ENCODE measurements around the gene IQSEC1.

Gene IQSEC1

GRCh38 chr3:13106308-13107001, 33.2 kb upstream of the IQSEC1 start:
- DNase-seq (ENCODE audit: low read depth) = no peak

DNA sequence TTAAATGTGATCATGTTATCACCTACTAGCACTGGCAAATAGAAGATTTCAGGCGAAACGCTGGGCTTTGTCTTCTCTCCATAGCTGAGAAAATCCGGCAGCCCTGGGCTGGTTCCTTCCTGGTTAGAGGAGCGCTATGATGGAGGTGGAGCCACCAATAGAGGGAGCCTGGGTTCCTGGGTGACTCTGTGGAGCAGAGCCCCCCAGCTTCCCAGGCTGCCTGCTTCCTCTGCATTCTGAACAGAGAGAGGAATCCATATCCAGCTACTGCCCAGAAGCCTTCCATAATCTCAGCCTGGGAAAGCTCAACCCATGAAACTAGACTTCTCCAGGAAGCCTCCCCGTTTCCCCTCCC, 32.6 kb upstream of the IQSEC1 start:
- no peak for DNase-seq (ENCODE audit: low read depth)

- DNase-seq (ENCODE audit: low read depth) = no peak
Observed at GRCh38 chr3:13105181-13105895, 32.1 kb upstream of the IQSEC1 start.

DNA sequence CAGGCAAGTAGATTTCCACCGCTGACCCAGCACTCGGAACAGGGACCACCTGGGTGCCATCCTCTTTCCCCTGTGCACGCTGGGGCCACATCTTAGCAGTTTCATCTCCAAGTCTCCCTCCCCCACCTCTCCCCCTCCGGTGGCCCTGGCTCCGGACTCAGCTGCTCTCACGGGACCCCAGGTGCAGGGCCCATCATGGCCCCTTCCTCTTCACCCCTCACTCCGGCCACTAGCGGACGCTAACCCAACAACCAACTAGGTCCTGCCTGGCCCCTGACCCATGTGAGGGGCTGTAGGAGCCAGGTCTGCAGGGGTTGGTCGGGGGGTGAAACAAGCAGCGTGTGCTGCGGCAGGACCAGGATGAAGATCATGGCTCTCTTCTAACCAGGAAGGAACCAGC, 31.3 kb upstream of the IQSEC1 start:
- no peak for DNase-seq (ENCODE audit: low read depth)

DNA sequence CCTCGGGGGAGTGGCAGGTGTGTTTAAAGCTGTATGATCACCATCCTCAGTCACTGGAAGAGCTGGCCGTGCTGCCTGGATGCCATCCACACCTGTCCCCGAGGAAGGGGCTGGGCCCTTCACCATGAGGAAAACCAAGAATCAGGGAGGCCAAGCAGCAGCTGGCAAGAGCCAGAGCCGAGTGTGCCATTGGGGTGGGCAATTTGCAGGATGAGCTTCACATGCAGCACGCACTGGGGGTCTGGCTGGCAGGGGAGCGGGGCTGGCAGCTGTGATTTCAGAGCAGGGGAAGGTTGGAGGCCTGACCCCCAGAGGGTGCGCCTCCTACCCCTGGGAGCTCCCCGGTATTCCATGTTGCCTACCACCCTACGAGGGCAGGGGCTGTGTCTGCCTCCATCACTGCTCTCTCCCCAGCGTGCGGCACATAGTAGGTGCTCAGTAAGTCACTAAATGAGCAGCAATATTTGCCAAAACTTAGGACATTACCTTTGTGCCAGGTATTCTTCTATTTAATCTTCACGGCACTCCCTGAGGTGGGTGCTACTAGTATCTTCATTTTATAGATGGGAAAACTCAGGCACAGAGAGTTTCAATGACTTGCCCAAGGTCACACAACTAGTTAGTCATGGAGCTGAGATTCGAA, 30.3 kb upstream of the IQSEC1 start:
- no peak for DNase-seq (ENCODE audit: low read depth)

GRCh38 chr3:13102386-13103345, 29.4 kb upstream of the IQSEC1 start:
- no peak for DNase-seq (ENCODE audit: low read depth)

DNA sequence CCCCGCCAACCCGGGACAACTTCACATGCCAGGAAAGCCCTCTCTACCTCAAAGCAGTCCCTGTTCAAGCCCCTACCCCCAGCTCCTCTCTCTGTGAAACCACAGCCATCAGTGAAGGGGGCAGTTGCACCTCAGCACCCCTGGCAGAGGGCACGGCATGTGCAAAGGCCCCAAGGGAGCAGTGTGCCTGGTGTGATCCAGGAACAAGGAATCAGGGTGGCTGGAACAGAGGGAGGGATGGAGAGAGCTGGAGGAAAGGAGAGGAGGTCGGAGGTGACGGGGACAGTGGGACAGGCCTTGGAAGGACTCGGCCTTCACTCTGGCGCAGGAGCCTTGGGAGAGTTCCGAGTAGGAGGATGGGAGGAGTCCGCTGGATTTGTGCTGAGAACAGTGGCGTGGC, 26.5 kb upstream of the IQSEC1 start:
- no peak for DNase-seq (ENCODE audit: low read depth)

- DNase-seq (ENCODE audit: low read depth) = no peak
Observed at GRCh38 chr3:13098192-13098988, 25.2 kb upstream of the IQSEC1 start.

DNA sequence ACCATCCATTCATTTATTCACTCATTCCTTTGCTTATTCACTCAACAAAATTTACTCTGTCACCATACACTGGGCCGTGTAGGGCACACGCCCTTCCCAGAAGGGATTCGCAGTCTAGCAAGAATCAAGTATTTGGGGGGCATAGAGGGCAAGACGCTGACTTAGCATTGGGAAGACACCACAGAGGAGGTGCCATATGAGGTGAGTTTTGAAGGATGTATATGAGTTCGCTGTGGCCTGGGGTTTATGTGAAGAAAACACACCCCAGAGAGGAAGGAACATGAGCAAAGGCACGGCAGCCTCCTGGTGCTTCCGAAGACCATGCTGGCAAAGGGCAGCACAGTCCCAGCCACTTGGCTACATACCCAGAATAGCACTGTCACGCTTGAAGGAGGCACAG, 23.1 kb upstream of the IQSEC1 start:
- no peak for DNase-seq (ENCODE audit: low read depth)

DNA sequence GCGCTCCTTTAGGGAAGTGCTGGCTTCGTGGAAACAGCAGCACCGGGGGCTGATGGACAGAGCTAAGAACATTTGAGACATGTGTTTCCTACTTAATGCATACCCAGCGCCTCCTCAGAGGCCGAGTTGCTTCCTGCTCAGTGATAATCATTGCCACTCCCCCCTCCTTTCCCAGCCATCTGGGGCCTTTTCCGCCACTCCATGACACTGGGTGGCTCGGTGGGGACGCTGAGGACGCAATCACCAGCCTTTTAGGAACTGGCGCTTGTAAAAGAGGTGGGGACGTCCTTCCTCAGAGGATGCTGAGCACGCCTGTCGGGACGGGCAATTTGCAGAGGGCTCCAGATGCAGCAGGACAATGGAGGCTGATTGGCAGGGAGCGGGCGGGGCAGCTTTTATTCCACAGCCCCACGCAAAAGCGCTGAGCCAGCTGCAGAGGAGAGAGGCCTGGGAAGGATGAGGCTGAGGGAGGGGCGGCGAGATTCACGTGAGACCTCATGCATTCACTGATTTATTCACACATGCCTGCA, 22.2 kb upstream of the IQSEC1 start:
- DNase-seq (ENCODE audit: low read depth) = no peak

DNA sequence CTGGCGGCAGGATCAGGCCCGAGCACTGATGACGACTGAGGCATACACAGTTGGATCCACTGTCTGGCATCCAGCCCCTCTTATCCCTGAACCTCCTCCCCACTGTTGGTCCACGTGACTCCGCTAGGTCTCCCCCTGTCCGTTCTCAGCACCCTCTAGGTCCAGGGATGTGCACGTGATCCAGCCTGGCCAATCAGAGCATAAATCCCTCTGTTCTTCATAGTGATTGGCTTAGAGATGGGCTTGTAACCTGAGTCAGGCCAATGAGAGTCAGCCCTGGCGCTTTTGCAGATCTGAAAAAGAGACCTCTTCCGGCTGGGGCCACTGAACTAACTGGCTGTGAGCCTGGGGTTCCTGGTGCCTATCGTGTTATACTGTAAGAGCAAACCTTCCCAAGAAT, 20.5 kb upstream of the IQSEC1 start:
- no peak for DNase-seq (ENCODE audit: low read depth)

DNA sequence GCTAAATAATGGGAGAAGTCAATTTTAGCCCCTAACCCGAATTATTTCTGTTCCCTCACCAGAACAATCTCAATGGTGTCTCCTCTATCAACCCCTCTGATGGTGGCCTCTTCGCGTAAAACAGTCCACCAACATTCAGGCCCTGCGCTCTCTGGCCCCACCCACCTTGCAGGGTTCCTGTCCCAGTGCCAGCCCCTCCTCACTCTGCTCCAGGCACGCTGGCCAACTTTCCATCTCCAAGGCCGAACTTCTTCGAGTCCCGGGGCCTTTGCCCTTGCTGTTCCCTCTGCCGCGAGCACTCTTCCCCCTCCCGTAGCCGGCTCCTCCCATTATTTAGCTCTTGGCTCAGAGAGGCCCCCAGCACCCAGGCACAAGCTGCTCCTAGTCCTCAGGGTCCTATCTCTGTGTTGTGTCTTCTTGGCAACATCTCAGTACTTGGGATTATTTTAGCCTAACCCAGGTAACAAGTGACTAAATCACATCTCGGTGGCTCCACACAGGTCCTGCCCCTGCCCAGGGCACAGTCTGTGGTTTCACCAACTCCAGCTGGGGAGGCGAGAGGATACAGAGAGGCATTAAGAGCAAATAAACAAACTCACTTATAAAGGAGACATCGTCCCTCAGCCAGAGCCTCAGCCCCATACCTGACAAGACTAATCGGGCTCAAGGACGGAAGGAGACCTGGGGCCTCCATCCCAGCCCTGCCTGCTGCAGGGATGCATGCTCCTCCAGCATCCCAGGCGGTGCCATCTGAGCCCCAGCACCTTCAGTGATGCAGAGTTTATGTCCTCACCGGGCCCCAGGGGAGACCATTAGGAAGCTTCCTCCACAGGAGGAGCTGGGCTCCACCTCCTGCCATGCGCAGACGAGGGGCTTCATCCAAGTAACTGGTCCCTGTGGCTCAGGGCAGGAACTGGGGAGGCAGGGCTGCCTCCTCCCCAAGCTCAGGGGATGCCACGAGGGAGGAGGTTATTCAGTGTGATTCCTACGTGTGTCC, 19.7 kb upstream of the IQSEC1 start:
- DNase-seq (ENCODE audit: low read depth) = no peak

GRCh38 chr3:13091898-13092611, 18.8 kb upstream of the IQSEC1 start:
- DNase-seq (ENCODE audit: low read depth) = peak; percentile 59

DNA sequence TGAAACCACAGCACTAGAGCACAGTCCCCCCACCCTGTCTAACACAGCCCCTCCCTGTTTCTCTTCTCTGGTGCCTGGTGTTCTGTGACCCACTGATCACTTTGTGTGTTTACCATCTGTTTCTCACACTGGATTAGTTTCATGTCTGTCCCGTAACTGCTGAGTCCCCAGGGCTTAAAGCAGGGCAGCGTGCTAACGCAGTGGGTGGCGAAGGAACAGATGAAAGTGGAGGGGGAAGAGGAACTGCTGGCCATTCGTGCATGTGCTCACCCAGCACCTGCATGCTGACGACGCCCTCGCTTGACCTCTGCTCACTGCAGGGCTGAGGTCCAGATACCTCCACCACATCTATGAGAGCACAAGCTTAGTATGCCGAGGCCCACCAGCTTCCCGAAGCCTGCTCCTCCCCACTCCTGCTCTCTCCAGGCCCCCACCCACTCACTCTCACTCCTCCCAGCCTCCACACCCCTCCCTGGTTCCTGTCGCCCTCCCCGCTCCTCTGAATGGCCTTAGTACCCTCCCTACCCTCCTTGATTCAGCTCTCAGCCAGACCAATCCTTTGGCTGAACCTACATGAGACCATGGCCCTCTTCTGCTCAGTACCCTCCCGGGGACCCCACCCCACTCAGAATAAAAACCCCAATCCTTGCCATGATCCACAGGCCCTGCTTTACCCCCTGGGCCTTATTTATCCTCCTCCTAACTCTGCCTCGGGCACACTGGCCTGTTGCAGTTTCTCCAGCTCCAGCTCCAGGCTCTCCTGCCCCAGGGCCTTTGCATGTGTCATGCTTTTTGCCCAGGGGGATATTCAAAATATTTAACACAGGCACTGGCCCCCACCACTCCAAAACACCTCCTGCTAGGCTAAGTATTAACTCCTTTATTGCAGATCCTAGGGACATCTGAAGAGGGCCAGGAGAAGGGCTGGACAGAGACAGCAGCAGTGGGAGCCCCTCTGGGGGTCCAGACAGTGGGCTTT, 15.1 kb upstream of the IQSEC1 start:
- DNase-seq (ENCODE audit: low read depth) = no peak

DNA sequence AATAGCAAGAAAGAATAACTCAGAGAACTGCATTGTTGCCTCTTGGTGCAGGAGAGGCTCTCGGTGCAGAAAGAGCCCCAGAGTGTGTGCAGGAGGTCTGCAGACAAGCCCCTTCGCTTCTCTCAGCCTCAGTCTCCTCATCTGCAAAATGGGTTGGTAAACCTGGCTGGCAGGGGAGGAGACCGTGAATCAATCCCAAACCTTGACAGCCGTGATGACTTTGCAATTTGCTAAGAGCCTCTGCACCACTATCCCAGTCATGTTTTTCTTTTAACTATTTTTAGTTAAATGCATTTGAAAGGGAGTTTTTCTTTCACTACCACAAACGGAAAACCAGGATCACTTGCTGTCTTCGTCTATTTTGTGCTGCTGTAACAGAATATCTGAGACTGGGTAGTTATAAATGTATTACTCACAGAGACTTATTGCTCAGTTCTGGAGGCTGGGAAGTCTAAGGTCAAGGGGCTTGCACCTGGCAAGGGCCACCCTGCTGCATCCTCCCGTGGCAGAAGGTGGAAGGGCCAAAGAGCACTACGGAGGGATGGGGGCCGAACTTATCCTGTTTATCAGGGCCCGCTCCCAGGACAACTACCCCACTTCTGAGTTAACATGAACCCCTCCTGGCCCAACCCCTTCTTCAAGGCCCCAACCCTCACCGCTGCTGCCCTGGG, 14.2 kb upstream of the IQSEC1 start:
- DNase-seq (ENCODE audit: low read depth) = no peak

DNA sequence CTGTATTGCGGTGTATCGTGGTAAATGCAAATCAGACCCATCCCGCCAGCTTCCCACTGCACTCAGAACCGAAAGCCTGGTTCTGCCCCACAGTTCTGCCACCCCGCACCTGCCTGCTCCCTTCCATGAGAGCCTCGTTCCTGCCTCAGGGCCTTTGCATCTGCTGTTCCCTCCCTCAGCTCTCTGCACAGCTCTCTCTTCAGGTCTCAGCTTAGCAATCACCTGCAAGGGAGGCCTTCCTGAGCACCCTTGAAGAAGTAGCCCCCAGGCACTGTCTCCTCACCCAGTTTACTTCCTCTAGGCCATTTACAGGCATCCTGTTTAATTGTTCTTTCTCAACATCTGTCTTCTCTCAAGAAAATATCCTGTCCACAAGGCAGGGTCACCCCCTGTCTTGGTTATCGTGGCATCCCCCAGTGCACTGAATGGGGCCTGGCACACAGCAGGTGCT, 13.3 kb upstream of the IQSEC1 start:
- DNase-seq (ENCODE audit: low read depth) = no peak

DNA sequence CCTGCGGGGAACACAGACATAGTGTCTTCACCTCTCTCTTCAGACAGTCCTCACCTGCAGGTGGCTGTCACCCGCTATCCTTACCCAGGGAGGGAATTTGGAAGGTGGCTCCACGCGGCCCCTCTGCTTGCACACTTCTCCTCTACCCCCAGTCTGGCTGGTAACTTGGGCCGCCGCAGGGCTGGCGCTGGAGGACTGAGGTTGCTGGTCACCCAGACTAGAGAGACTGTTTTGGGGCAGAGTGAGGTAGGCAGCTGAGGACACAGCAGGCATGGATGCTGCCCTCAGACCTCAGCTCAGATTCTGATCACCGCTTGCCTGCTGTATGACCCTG, 12.6 kb upstream of the IQSEC1 start:
- no peak for DNase-seq (ENCODE audit: low read depth)
